Smooth muscle cell (in vitro differentiated cells): ENCODE data around the gene GANAB. TPM values are rescaled to one million over a fixed set of nuclear protein-coding genes. Genes with fewer than 3 reads are reported as not detected.

ENCODE experiments used
- DNase-seq: peaks from one replicate; lab custom pipeline; 2025; ENCODE audit not compliant: unreplicated experiment; lab: John Stamatoyannopoulos, UW
- H2AFZ ChIP-seq: fragments of 200-600 bp; sonication (generic); 2 replicates; pipeline ENCODE4 v1.6.0; 2016; ENCODE audit warnings: antibody characterized with exemption, low read depth, mild to moderate bottlenecking
- H3F3A ChIP-seq: fragments of 200-600 bp; sonication (generic); 2 replicates; pipeline ENCODE4 v1.6.0; 2017; ENCODE audit warnings: antibody characterized with exemption, low read depth
- H3K27ac ChIP-seq: fragments of 200-600 bp; sonication (generic); 2 replicates; pipeline ENCODE4 v1.5.1; 2016; ENCODE audit warnings: low read depth, mild to moderate bottlenecking
- H3K27me3 ChIP-seq: fragments of 200-600 bp; sonication (generic); 2 replicates; pipeline ENCODE4 v1.6.1; 2016; ENCODE audit warnings: low read depth, mild to moderate bottlenecking
- H3K36me3 ChIP-seq: fragments of 200-600 bp; sonication (generic); 2 replicates; pipeline ENCODE4 v1.5.1; 2016; ENCODE audit warnings: low read depth
- H3K4me1 ChIP-seq: fragments of 200-600 bp; sonication (generic); 2 replicates; pipeline ENCODE4 v1.5.1; 2016; ENCODE audit warnings: low read depth
- H3K4me2 ChIP-seq: fragments of 200-600 bp; sonication (generic); 2 replicates; pipeline ENCODE4 v1.6.0; 2016; ENCODE audit warnings: mild to moderate bottlenecking
- H3K4me3 ChIP-seq: fragments of 200-600 bp; sonication (generic); 2 replicates; pipeline ENCODE4 v1.5.1; 2016; ENCODE audit warnings: mild to moderate bottlenecking
- H3K79me2 ChIP-seq: fragments of 200-600 bp; sonication (generic); 2 replicates; pipeline ENCODE4 v1.6.0; 2016; ENCODE audit warnings: low read depth, mild to moderate bottlenecking
- H3K9ac ChIP-seq: fragments of 200-600 bp; sonication (generic); 2 replicates; pipeline ENCODE4 v1.6.0; 2016; ENCODE audit warnings: low read depth
- H3K9me3 ChIP-seq: fragments of 200-600 bp; sonication (generic); replicated peaks from 2 replicates; pipeline ENCODE4 v1.5.1; 2016; ENCODE audit warnings: low read depth
- H4K20me1 ChIP-seq: fragments of 200-600 bp; sonication (generic); 2 replicates; pipeline ENCODE4 v1.6.0; 2016; ENCODE audit warnings: low read depth
- CTCF ChIP-seq: fragments of 200-600 bp; sonication (generic); IDR thresholded peaks from 2 replicates; pipeline ENCODE4 v1.5.1; 2017; ENCODE audit warnings: borderline replicate concordance, mild to moderate bottlenecking, antibody characterized with exemption; ENCODE audit not compliant: insufficient read depth, poor library complexity, severe bottlenecking
- WGBS: methylation state at CpG from one replicate; pipeline ENCODE4 v1.1.7; 2016; ENCODE audit warnings: low lambda C conversion rate; 5-methylcytosine and 5-hydroxymethylcytosine counted together
- polyA plus RNA-seq: library from polyadenylated mRNA; unstranded; fragments of >200 nt; fragmentation: Nextera tagmentation; extraction: Ambion mirVana; gene quantifications from 2 replicates; pipeline ENCODE4 v1.2.1, GENCODE V29; 2016
- small RNA-seq: library from RNA; depleted of rRNA; stranded (forward); fragments of <200 nt; gene quantifications from one replicate; pipeline ENCODE3, GENCODE V24; 2014
- total RNA-seq: library from RNA; depleted of rRNA; stranded (reverse); fragments of >200 nt; gene quantifications from 2 replicates; pipeline ENCODE4 v1.2.3, GENCODE V29; 2014

The GANAB gene
- total and polyA plus RNA-seq, 2 experiments from 2014 or later: 176 to 225 TPM

DNA sequence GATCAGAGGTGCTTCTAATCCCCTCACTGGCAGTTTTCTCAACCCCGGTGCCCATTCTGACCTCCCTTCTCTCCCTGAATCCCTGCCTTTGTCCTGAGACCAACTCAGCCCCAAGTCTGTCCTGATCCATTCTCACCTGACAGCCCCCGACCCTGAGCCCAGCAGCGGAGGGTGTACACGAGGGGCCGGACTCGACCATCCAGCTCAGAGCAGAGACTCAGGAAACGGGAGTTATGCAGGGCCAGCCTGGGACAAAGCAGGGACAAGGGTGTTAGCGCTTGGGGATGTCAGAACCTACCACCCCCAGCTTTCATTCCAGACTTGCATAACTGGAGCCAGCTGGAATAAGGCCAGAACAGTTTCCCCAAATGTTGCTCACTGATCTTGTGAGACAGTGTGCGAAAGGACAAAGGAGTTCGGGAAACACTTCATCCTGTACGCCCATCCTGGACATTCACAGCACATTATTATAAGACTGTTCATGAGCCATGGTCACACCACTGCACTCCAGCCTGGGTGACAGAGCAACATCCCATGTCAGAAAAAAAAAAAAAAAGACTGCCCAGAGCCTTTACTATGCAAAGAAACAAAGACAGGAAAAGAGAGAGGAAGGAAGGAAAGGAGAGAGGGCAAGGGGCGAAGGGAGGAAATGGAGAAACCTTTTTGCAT is 69.2 kb downstream of the GANAB start:
- Histone ChIP-seq H2AFZ (no peak overlapping the region), H3K36me3 (peaks cover 3% of the 10 kb centered on the region), H3K27ac (peak overlapping the region; percentile 34), H3K9ac (no peak overlapping the region), H3K79me2 (peaks cover 37% of the 10 kb centered on the region), H4K20me1 (peaks cover 12% of the 10 kb centered on the region), H3F3A (peaks cover 5% of the 10 kb centered on the region), H3K4me1 (peaks cover 6% of the 10 kb centered on the region), H3K4me2 (no peak overlapping the region), H3K4me3 (no peak overlapping the region), H3K27me3 (no peaks in the 10 kb centered on the region), H3K9me3 (no peaks in the 10 kb centered on the region)
- TF ChIP-seq CTCF: no peak
- DNase-seq: no peak
- WGBS: 92% methylated on average over 12 of the region's 12 CpGs

DNA sequence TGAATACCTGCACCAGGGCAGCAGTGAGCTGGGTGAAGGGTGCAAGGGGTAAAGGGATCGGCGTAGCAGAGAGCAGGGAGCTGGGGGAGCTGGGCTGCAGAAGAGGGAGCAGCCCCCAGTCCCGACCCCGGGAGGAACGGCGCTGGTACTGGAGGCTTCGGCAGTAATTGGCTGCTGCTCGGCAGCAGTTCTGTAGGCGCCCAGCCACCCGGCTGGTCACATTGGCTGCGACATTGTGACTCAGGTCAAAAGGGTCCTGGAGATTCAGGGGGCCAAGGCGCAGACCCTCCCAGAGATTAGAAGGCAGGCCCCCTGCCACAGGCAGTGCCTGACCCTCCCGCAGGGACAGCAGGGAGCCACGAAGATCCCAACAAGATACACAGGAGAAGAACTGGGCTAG is 70.6 kb downstream of the GANAB start:
- peaks cover 26% of the 10 kb centered on the region for H4K20me1 ChIP-seq
- 94% methylated on average over 14 of the region's 14 CpGs for WGBS
- H3K4me2 ChIP-seq: peak overlapping the region; percentile 91
- H3K4me3 ChIP-seq: peak overlapping the region; percentile 97
- no peak for DNase-seq
- H2AFZ ChIP-seq: no peak overlapping the region
- H3K9ac ChIP-seq: peak overlapping the region; percentile 97
- no peaks in the 10 kb centered on the region for H3K27me3 ChIP-seq
- H3K9me3 ChIP-seq: no peaks in the 10 kb centered on the region
- H3K27ac ChIP-seq: peak overlapping the region; percentile 94
- peaks cover 3% of the 10 kb centered on the region for H3K36me3 ChIP-seq
- peaks cover 11% of the 10 kb centered on the region for H3K4me1 ChIP-seq
- no peak for TF ChIP-seq CTCF
- H3K79me2 ChIP-seq: peaks cover 51% of the 10 kb centered on the region
- peaks cover 5% of the 10 kb centered on the region for H3F3A ChIP-seq

DNA sequence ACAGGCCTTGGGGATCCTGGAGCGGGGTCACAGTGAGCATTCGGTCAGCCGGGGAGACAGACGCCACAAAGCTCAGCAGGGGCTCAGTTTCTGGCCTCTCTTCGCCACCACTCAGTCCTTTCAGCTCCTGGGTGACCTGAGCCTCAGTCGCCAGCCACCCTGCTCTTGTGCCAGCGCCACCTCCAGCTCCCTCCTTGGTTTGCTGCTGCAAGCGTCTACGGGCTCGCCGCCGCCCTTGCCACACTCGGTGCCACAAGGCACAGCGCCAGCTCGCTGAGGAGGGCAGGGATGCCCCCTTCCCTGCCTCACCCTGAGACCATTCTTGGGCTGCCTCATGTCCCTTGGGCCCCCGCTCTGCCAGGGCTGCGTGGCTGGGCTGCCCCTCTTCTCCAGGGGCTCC is 71.3 kb downstream of the GANAB start:
- H2AFZ ChIP-seq: no peak overlapping the region
- peaks cover 31% of the 10 kb centered on the region for H4K20me1 ChIP-seq
- peak overlapping the region; percentile 97 for H3K4me3 ChIP-seq
- no peaks in the 10 kb centered on the region for H3K9me3 ChIP-seq
- H3K9ac ChIP-seq: peak overlapping the region; percentile 97
- no peak for TF ChIP-seq CTCF
- no peak for DNase-seq
- H3K79me2 ChIP-seq: peaks cover 58% of the 10 kb centered on the region
- H3K27ac ChIP-seq: peak overlapping the region; percentile 94
- WGBS: 74% methylated on average over 17 of the region's 17 CpGs
- H3K4me2 ChIP-seq: peak overlapping the region; percentile 91
- peaks cover 5% of the 10 kb centered on the region for H3F3A ChIP-seq
- H3K27me3 ChIP-seq: no peaks in the 10 kb centered on the region
- H3K36me3 ChIP-seq: peaks cover 3% of the 10 kb centered on the region
- H3K4me1 ChIP-seq: peaks cover 11% of the 10 kb centered on the region

Small RNA genes within 50 kb of the gene (small RNA-seq; reads per million reads assigned to genes)
- 0.08 reads per million for gene AP001458.1
- gene SNORA57: not detected

Other genes starting within 250 kb of the GANAB start
- not detected in 2 replicates for gene SCGB1A1, start 227.6 kb downstream of the GANAB start, total RNA-seq
- gene SCGB1A1, start 227.6 kb downstream of the GANAB start, polyA plus RNA-seq: not detected in 2 replicates
- gene AHNAK, start 99.8 kb downstream of the GANAB start, total RNA-seq: 229 and 240 TPM in 2 replicates
- 27.2 and 58.8 TPM in 2 replicates for gene AHNAK, start 99.8 kb downstream of the GANAB start, polyA plus RNA-seq
- 773 and 864 TPM in 2 replicates for gene EEF1G, start 72.7 kb downstream of the GANAB start, total RNA-seq
- gene EEF1G, start 72.7 kb downstream of the GANAB start, polyA plus RNA-seq: 433 and 463 TPM in 2 replicates
- 3.0 and 5.5 TPM in 2 replicates for gene TUT1, start 55.1 kb downstream of the GANAB start, total RNA-seq
- 15.9 and 18.6 TPM in 2 replicates for gene TUT1, start 55.1 kb downstream of the GANAB start, polyA plus RNA-seq
- gene MTA2, start 44.7 kb downstream of the GANAB start, total RNA-seq: 57.0 and 65.9 TPM in 2 replicates
- 20.5 and 22.7 TPM in 2 replicates for gene MTA2, start 44.7 kb downstream of the GANAB start, polyA plus RNA-seq
- 20.6 and 35.0 TPM in 2 replicates for gene EML3, start 33.8 kb downstream of the GANAB start, total RNA-seq
- gene EML3, start 33.8 kb downstream of the GANAB start, polyA plus RNA-seq: 36.8 and 47.2 TPM in 2 replicates
- 0.63 and 4.0 TPM in 2 replicates for gene ROM1, start 33.4 kb downstream of the GANAB start, total RNA-seq
- 0.91 and 1.4 TPM in 2 replicates for gene ROM1, start 33.4 kb downstream of the GANAB start, polyA plus RNA-seq
- 19.3 and 20.0 TPM in 2 replicates for gene B3GAT3, start 24.6 kb downstream of the GANAB start, total RNA-seq
- gene B3GAT3, start 24.6 kb downstream of the GANAB start, polyA plus RNA-seq: 66.9 and 73.8 TPM in 2 replicates
- 7.3 and 8.2 TPM in 2 replicates for gene INTS5, start 6.7 kb upstream of the GANAB start, total RNA-seq
- 11.9 and 13.2 TPM in 2 replicates for gene INTS5, start 6.7 kb upstream of the GANAB start, polyA plus RNA-seq
- gene C11orf98, start 18.6 kb upstream of the GANAB start, total RNA-seq: 54.4 and 68.4 TPM in 2 replicates
- 101 and 114 TPM in 2 replicates for gene C11orf98, start 18.6 kb upstream of the GANAB start, polyA plus RNA-seq
- 1.3 and 4.9 TPM in 2 replicates for gene CSKMT, start 18.7 kb upstream of the GANAB start, total RNA-seq
- 1.4 and 9.8 TPM in 2 replicates for gene CSKMT, start 18.7 kb upstream of the GANAB start, polyA plus RNA-seq
- 5.5 and 7.7 TPM in 2 replicates for gene UQCC3, start 25.1 kb upstream of the GANAB start, total RNA-seq
- 14.4 and 16.7 TPM in 2 replicates for gene UQCC3, start 25.1 kb upstream of the GANAB start, polyA plus RNA-seq
- gene LBHD1, start 25.7 kb upstream of the GANAB start, total RNA-seq: 1.5 and 5.6 TPM in 2 replicates
- 3.9 and 7.7 TPM in 2 replicates for gene LBHD1, start 25.7 kb upstream of the GANAB start, polyA plus RNA-seq
- 52.2 and 58.1 TPM in 2 replicates for gene UBXN1, start 32.5 kb upstream of the GANAB start, total RNA-seq
- gene UBXN1, start 32.5 kb upstream of the GANAB start, polyA plus RNA-seq: 73.5 and 78.4 TPM in 2 replicates
- 0.76 and 1.3 TPM in 2 replicates for gene LRRN4CL, start 42.9 kb upstream of the GANAB start, total RNA-seq
- gene LRRN4CL, start 42.9 kb upstream of the GANAB start, polyA plus RNA-seq: not detected in 2 replicates
- 76.4 and 79.7 TPM in 2 replicates for gene BSCL2, start 60.8 kb upstream of the GANAB start, total RNA-seq
- gene BSCL2, start 60.8 kb upstream of the GANAB start, polyA plus RNA-seq: 115 and 123 TPM in 2 replicates
- gene GNG3, start 61.1 kb upstream of the GANAB start, total RNA-seq: 0.18 TPM in 1 of 2 replicates, not detected in the other
- gene GNG3, start 61.1 kb upstream of the GANAB start, polyA plus RNA-seq: 0.18 and 1.2 TPM in 2 replicates
- gene HNRNPUL2, start 80.8 kb upstream of the GANAB start, total RNA-seq: 14.3 and 19.4 TPM in 2 replicates
- 3.6 and 4.5 TPM in 2 replicates for gene HNRNPUL2, start 80.8 kb upstream of the GANAB start, polyA plus RNA-seq
- 20.1 and 53.0 TPM in 2 replicates for gene TTC9C, start 81.9 kb upstream of the GANAB start, total RNA-seq
- gene TTC9C, start 81.9 kb upstream of the GANAB start, polyA plus RNA-seq: 46.9 and 49.3 TPM in 2 replicates
- gene ZBTB3, start 107.5 kb upstream of the GANAB start, total RNA-seq: 3.3 TPM in 2 replicates
- 2.9 and 3.6 TPM in 2 replicates for gene ZBTB3, start 107.5 kb upstream of the GANAB start, polyA plus RNA-seq
- gene POLR2G, start 115.0 kb upstream of the GANAB start, total RNA-seq: 147 and 197 TPM in 2 replicates
- 192 and 220 TPM in 2 replicates for gene POLR2G, start 115.0 kb upstream of the GANAB start, polyA plus RNA-seq
- 10.5 and 11.9 TPM in 2 replicates for gene TAF6L, start 124.8 kb upstream of the GANAB start, total RNA-seq
- gene TAF6L, start 124.8 kb upstream of the GANAB start, polyA plus RNA-seq: 18.6 and 27.2 TPM in 2 replicates
- 96.0 and 103 TPM in 2 replicates for gene TMEM179B, start 140.8 kb upstream of the GANAB start, total RNA-seq
- 113 and 125 TPM in 2 replicates for gene TMEM179B, start 140.8 kb upstream of the GANAB start, polyA plus RNA-seq
- 43.2 and 47.8 TPM in 2 replicates for gene TMEM223, start 145.4 kb upstream of the GANAB start, total RNA-seq
- gene TMEM223, start 145.4 kb upstream of the GANAB start, polyA plus RNA-seq: 40.8 and 46.8 TPM in 2 replicates
- 33.4 and 35.4 TPM in 2 replicates for gene NXF1, start 158.8 kb upstream of the GANAB start, total RNA-seq
- 46.5 and 78.8 TPM in 2 replicates for gene NXF1, start 158.8 kb upstream of the GANAB start, polyA plus RNA-seq
- gene STX5, start 185.4 kb upstream of the GANAB start, total RNA-seq: 44.6 and 52.6 TPM in 2 replicates
- 67.9 and 69.0 TPM in 2 replicates for gene STX5, start 185.4 kb upstream of the GANAB start, polyA plus RNA-seq
- gene TEX54, start 186.2 kb upstream of the GANAB start, total RNA-seq: not detected in 2 replicates
- gene TEX54, start 186.2 kb upstream of the GANAB start, polyA plus RNA-seq: 1.4 and 3.1 TPM in 2 replicates
- 19.3 and 36.6 TPM in 2 replicates for gene WDR74, start 193.0 kb upstream of the GANAB start, total RNA-seq
- 41.3 and 46.1 TPM in 2 replicates for gene WDR74, start 193.0 kb upstream of the GANAB start, polyA plus RNA-seq
- gene SLC3A2, start 234.3 kb upstream of the GANAB start, total RNA-seq: 181 and 248 TPM in 2 replicates
- 179 and 291 TPM in 2 replicates for gene SLC3A2, start 234.3 kb upstream of the GANAB start, polyA plus RNA-seq